Measurements from ENCODE around the gene IFI27.

The IFI27 gene

GRCh38 chr14:94102768-94103482 lies 7.6 kb upstream of the IFI27 start:
- no peak for DNase-seq (ENCODE audit: low read depth in 2 of 2)

GRCh38 chr14:94103554-94104150 lies 6.9 kb upstream of the IFI27 start:
- no peak for DNase-seq (ENCODE audit: low read depth in 2 of 2)

GRCh38 chr14:94104731-94105130 lies 5.8 kb upstream of the IFI27 start:
- DNase-seq (ENCODE audit: low read depth in 2 of 2): no peak

- DNase-seq (ENCODE audit: low read depth in 2 of 2): no peak
These were observed 653 bp upstream of the IFI27 start for GRCh38 chr14:94109915-94110250.

GRCh38 chr14:94111276-94112095 lies 950 bp downstream of the IFI27 start:
- DNase-seq (ENCODE audit: low read depth in 2 of 2): no peak

GRCh38 chr14:94112513-94113063 lies 2.1 kb downstream of the IFI27 start:
- no peak for DNase-seq (ENCODE audit: low read depth in 2 of 2)

- DNase-seq (ENCODE audit: low read depth in 2 of 2): no peak
These were observed 2.5 kb downstream of the IFI27 start for GRCh38 chr14:94113073-94113472.

- no peak for DNase-seq (ENCODE audit: low read depth in 2 of 2)
These were observed 3.0 kb downstream of the IFI27 start for GRCh38 chr14:94113490-94113889.

- DNase-seq (ENCODE audit: low read depth in 2 of 2): no peak
These were observed 3.5 kb downstream of the IFI27 start for GRCh38 chr14:94113908-94114588.

- no peak for DNase-seq (ENCODE audit: low read depth in 2 of 2)
These were observed 4.1 kb downstream of the IFI27 start for GRCh38 chr14:94114589-94115057.

GRCh38 chr14:94115058-94115591 lies 4.6 kb downstream of the IFI27 start:
- no peak for DNase-seq (ENCODE audit: low read depth in 2 of 2)

GRCh38 chr14:94115631-94116030 lies 5.1 kb downstream of the IFI27 start:
- DNase-seq (ENCODE audit: low read depth in 2 of 2): no peak

- no peak for DNase-seq (ENCODE audit: low read depth in 2 of 2)
These were observed 6.2 kb downstream of the IFI27 start for GRCh38 chr14:94116701-94117100.

GRCh38 chr14:94117856-94118255 lies 7.3 kb downstream of the IFI27 start:
- DNase-seq (ENCODE audit: low read depth in 2 of 2): no peak

GRCh38 chr14:94119071-94119470 lies 8.5 kb downstream of the IFI27 start:
- no peak for DNase-seq (ENCODE audit: low read depth in 2 of 2)

GRCh38 chr14:94120667-94121340 lies 10.3 kb downstream of the IFI27 start:
- no peak for DNase-seq (ENCODE audit: low read depth in 2 of 2)

- no peak for DNase-seq (ENCODE audit: low read depth in 2 of 2)
These were observed 10.9 kb downstream of the IFI27 start for GRCh38 chr14:94121485-94121884.

GRCh38 chr14:94122438-94122837 lies 11.9 kb downstream of the IFI27 start:
- DNase-seq (ENCODE audit: low read depth in 2 of 2): no peak

- no peak for DNase-seq (ENCODE audit: low read depth in 2 of 2)
These were observed 12.8 kb downstream of the IFI27 start for GRCh38 chr14:94123296-94123695.

GRCh38 chr14:94123868-94124267 lies 13.3 kb downstream of the IFI27 start:
- no peak for DNase-seq (ENCODE audit: low read depth in 2 of 2)

Measured in stimulated activated CD8-positive, alpha-beta memory T cell treated with anti-CD3 and anti-CD28 coated beads, Interleukin-7, amount 100 ng/mL, for 4 hours (primary cell).